NOMO-1 (cell line): ENCODE results near the gene CDT1.
A peak's percentile ranks its signal among the peaks of the same experiment; 100 is the strongest.

Source experiments
- DNase-seq, 2 experiments: peaks; one replicate each; lab custom pipeline; 2025; ENCODE audit not compliant: unreplicated experiment in 2 of 2; lab: John Stamatoyannopoulos, UW

Gene CDT1

GRCh38 chr16:88803264-88803987 is at the start of gene CDT1:
TSS of gene CDT1 (plus strand) at chr16:88803789. CDS start at chr16:88803832, 43 bp downstream.
- peak; percentile 56 to 81 for DNase-seq

- DNase-seq = no peak
These were observed 49.3 kb upstream of the CDT1 start for GRCh38 chr16:88754109-88754911.

GRCh38 chr16:88754912-88755744 is 48.5 kb upstream of the CDT1 start:
- no peak for DNase-seq

GRCh38 chr16:88755745-88756443 is 47.7 kb upstream of the CDT1 start:
- DNase-seq = no peak

GRCh38 chr16:88758227-88758943 is 45.2 kb upstream of the CDT1 start:
- no peak for DNase-seq

GRCh38 chr16:88758944-88759244 is 44.7 kb upstream of the CDT1 start:
- DNase-seq = no peak

- no peak for DNase-seq
These were observed 44.2 kb upstream of the CDT1 start for GRCh38 chr16:88759245-88759975.

- no peak for DNase-seq
These were observed 43.6 kb upstream of the CDT1 start for GRCh38 chr16:88759976-88760350.

GRCh38 chr16:88760424-88761142 is 43.0 kb upstream of the CDT1 start:
- no peak for DNase-seq

- no peak for DNase-seq
These were observed 42.5 kb upstream of the CDT1 start for GRCh38 chr16:88761143-88761534.

GRCh38 chr16:88761830-88762229 is 41.8 kb upstream of the CDT1 start:
- DNase-seq = no peak

GRCh38 chr16:88762258-88762870 is 41.2 kb upstream of the CDT1 start:
- DNase-seq = no peak

- no peak for DNase-seq
These were observed 40.6 kb upstream of the CDT1 start for GRCh38 chr16:88762941-88763340.

GRCh38 chr16:88763502-88764053 is 40.0 kb upstream of the CDT1 start:
- no peak for DNase-seq

GRCh38 chr16:88764080-88764479 is 39.5 kb upstream of the CDT1 start:
- DNase-seq = no peak

- DNase-seq = no peak
These were observed 38.7 kb upstream of the CDT1 start for GRCh38 chr16:88764913-88765349.

- no peak for DNase-seq
These were observed 36.6 kb upstream of the CDT1 start for GRCh38 chr16:88766975-88767374.

GRCh38 chr16:88767546-88768070 is 36.0 kb upstream of the CDT1 start:
- DNase-seq = no peak
